ENCODE results near the gene ARSI. TPM values are rescaled to one million over a fixed set of nuclear protein-coding genes. Genes with fewer than 3 reads are reported as not detected.
A peak's percentile ranks its signal among the peaks of the same experiment; 100 is the strongest.

ARSI gene
- total RNA-seq, 1 donor from 2014 or later = 0.51 TPM

GRCh38 chr5:150341331-150341730, 38.6 kb upstream of the ARSI start:
- no peaks in the 10 kb centered on the region for H3K36me3 Mint-ChIP-seq (ENCODE audit: low read depth)
- H3K27me3 Mint-ChIP-seq (ENCODE audit: low read depth) = no peaks in the 10 kb centered on the region
- H3K9me3 Mint-ChIP-seq = peaks cover 3% of the 10 kb centered on the region
- H3K27ac Mint-ChIP-seq (ENCODE audit: unreplicated experiment) = no peak overlapping the region
- H3K4me3 Mint-ChIP-seq = no peak overlapping the region
- TF ChIP-seq, protein P1, sequence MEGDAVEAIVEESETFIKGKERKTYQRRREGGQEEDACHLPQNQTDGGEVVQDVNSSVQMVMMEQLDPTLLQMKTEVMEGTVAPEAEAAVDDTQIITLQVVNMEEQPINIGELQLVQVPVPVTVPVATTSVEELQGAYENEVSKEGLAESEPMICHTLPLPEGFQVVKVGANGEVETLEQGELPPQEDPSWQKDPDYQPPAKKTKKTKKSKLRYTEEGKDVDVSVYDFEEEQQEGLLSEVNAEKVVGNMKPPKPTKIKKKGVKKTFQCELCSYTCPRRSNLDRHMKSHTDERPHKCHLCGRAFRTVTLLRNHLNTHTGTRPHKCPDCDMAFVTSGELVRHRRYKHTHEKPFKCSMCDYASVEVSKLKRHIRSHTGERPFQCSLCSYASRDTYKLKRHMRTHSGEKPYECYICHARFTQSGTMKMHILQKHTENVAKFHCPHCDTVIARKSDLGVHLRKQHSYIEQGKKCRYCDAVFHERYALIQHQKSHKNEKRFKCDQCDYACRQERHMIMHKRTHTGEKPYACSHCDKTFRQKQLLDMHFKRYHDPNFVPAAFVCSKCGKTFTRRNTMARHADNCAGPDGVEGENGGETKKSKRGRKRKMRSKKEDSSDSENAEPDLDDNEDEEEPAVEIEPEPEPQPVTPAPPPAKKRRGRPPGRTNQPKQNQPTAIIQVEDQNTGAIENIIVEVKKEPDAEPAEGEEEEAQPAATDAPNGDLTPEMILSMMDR (conservative IDR thresholded peaks at IDR 0.05) = no peak
- no peak for DNase-seq (ENCODE audit: low read depth, low spot score)
- H3K4me1 Mint-ChIP-seq = peaks cover 45% of the 10 kb centered on the region

DNA sequence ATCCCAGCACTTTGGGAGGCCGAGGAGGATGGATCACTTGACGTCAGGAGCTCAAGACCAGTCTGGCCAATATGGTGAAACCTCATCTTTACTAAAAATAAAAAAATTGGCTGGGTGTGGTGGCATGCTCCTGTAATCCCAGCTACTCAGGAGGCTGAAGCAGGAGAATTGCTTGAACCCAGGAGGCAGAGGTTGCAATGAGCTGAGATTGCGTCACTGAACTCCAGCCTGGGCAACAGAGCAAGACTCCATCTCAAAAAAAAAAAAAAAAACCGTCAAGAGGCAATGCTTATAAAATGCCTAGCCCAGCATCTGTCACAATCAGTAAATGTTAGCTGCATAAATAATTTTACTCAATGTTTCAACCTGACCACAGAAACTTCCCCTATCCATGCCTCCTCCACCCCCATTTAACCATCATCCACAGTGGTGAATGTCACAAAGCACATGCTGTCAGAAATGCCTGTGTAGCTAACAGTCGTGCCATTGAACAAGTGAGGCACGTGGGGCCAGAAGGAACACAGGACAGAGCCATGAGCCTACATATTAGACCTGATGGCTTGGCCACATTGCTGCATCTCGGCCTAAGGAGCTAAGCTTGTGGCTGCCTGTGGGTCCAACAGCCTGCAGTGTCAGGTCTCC, 38.0 kb upstream of the ARSI start:
- no peaks in the 10 kb centered on the region for H3K27me3 Mint-ChIP-seq (ENCODE audit: low read depth)
- H3K9me3 Mint-ChIP-seq = peaks cover 3% of the 10 kb centered on the region
- peaks cover 40% of the 10 kb centered on the region for H3K4me1 Mint-ChIP-seq
- TF ChIP-seq, protein P1 (conservative IDR thresholded peaks at IDR 0.05) = no peak
- H3K36me3 Mint-ChIP-seq (ENCODE audit: low read depth) = no peaks in the 10 kb centered on the region
- no peak overlapping the region for H3K27ac Mint-ChIP-seq (ENCODE audit: unreplicated experiment)
- H3K4me3 Mint-ChIP-seq = no peak overlapping the region
- DNase-seq (ENCODE audit: low read depth, low spot score) = no peak

DNA sequence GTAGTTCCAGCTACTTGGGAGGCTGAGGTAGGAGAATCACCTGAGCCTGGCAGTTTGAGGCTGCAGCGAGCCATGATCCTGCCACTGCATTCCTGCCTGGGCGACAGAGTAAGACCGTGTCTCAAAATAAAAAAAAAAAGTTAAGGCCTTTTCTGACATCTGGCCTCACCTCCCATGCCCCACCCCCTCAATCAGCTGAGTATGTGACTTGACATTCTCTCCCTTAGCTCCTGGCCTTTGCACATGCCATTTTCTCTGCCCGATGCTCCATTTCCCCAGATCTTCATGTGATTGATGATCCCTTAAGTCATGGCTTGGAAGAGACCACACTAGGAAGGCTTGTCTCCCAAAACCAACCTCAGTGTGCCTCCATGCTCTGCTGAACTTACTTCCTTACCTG, 37.1 kb upstream of the ARSI start:
- H3K27ac Mint-ChIP-seq (ENCODE audit: unreplicated experiment) = no peak overlapping the region
- no peaks in the 10 kb centered on the region for H3K27me3 Mint-ChIP-seq (ENCODE audit: low read depth)
- TF ChIP-seq, protein P1 (conservative IDR thresholded peaks at IDR 0.05) = no peak
- peaks cover 36% of the 10 kb centered on the region for H3K4me1 Mint-ChIP-seq
- H3K9me3 Mint-ChIP-seq = peaks cover 3% of the 10 kb centered on the region
- DNase-seq (ENCODE audit: low read depth, low spot score) = no peak
- no peak overlapping the region for H3K4me3 Mint-ChIP-seq
- no peaks in the 10 kb centered on the region for H3K36me3 Mint-ChIP-seq (ENCODE audit: low read depth)

DNA sequence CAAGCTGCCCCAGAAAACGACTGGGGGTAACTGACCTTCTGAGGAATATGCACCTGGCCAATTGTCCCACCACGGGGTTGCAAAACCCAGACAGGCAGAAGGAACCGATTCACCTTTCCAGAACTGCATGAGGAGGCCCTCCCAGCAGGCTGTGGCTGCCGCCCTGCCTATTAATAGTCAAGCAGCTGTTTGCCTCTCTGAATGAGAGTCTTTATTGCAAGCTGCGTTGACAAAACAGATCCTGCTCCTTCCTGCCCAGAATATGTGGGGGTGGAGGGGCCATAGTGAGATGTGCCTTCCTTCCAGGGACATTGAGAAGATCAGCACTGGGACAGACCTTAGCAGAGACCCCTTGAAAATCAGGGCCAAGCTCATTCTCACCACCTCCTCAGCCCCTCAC, 36.5 kb upstream of the ARSI start:
- Mint-ChIP-seq H3K9me3 (peaks cover 3% of the 10 kb centered on the region), H3K4me3 (no peak overlapping the region), H3K4me1 (peaks cover 30% of the 10 kb centered on the region), H3K27ac (ENCODE audit: unreplicated experiment) (peak overlapping the region; percentile 78), H3K27me3 (ENCODE audit: low read depth) (no peaks in the 10 kb centered on the region), H3K36me3 (ENCODE audit: low read depth) (no peaks in the 10 kb centered on the region)
- TF ChIP-seq, protein P1 (conservative IDR thresholded peaks at IDR 0.05) = no peak
- no peak for DNase-seq (ENCODE audit: low read depth, low spot score)

DNA sequence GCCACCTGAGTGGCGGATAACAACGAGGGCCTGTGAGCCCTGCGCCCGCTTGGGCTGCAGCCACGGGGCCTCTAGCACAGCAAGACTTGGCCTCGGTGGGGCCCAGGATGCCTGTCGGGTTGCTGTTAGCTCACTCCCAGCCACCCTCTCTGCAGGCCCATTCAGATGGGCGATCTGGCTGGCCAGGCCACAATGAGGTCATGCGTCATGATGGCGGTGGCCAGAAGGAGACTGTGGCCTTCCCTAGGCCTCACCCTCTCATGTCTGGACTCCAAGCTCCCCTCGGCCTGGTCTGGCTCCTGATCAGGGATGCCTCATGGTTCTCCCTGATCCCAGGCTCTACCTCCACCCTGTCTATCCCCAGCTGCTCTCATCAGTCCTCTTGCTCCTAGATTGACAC, 35.8 kb upstream of the ARSI start:
- H3K4me1 Mint-ChIP-seq = peaks cover 33% of the 10 kb centered on the region
- H3K9me3 Mint-ChIP-seq = peaks cover 3% of the 10 kb centered on the region
- no peak overlapping the region for H3K4me3 Mint-ChIP-seq
- no peak for DNase-seq (ENCODE audit: low read depth, low spot score)
- TF ChIP-seq, protein P1 (conservative IDR thresholded peaks at IDR 0.05) = no peak
- H3K27me3 Mint-ChIP-seq (ENCODE audit: low read depth) = no peaks in the 10 kb centered on the region
- H3K36me3 Mint-ChIP-seq (ENCODE audit: low read depth) = no peaks in the 10 kb centered on the region
- H3K27ac Mint-ChIP-seq (ENCODE audit: unreplicated experiment) = no peak overlapping the region
